GM18870 (cell line): ENCODE results near the gene IFTAP.
A peak's percentile ranks its signal among the peaks of the same experiment; 100 is the strongest.
"Not testable (repeated sequence)": the region's sequence is repeated elsewhere in the genome, so short reads cannot be mapped to it uniquely, and the experiment has no call there.

ENCODE experiments used
- ATAC-seq: cut with Tn5 transposase; IDR thresholded peaks from one replicate; pipeline ENCODE4 v1.9.1; 2021; ENCODE audit warnings: moderate library complexity; ENCODE audit not compliant: unreplicated experiment

The IFTAP gene

GRCh38 chr11:36635066-36635862 is 41.0 kb downstream of the IFTAP start:
- ATAC-seq, result no peak

GRCh38 chr11:36638556-36638955 is 44.3 kb downstream of the IFTAP start:
- ATAC-seq, result no peak

- no peak for ATAC-seq
These were observed 63.4 kb downstream of the IFTAP start for GRCh38 chr11:36657610-36658267.

GRCh38 chr11:36661359-36661758 is 67.1 kb downstream of the IFTAP start:
- ATAC-seq, result not testable (repeated sequence)

- no peak for ATAC-seq
These were observed 78.6 kb downstream of the IFTAP start for GRCh38 chr11:36672815-36673450.

GRCh38 chr11:36679547-36679946 is 85.2 kb downstream of the IFTAP start:
- ATAC-seq, result not testable (repeated sequence)

- ATAC-seq, result no peak
These were observed 89.5 kb downstream of the IFTAP start for GRCh38 chr11:36683818-36684217.

GRCh38 chr11:36684840-36685801 is 90.8 kb downstream of the IFTAP start:
- ATAC-seq, result no peak

GRCh38 chr11:36688132-36688531 is 93.8 kb downstream of the IFTAP start:
- ATAC-seq, result no peak

- ATAC-seq, result no peak
These were observed 94.4 kb downstream of the IFTAP start for GRCh38 chr11:36688571-36689291.

GRCh38 chr11:36689442-36689841 is 95.1 kb downstream of the IFTAP start:
- ATAC-seq, result no peak

- ATAC-seq, result no peak
These were observed 98.4 kb downstream of the IFTAP start for GRCh38 chr11:36692704-36693103.

GRCh38 chr11:36693139-36693843 is 99.0 kb downstream of the IFTAP start:
- no peak for ATAC-seq

GRCh38 chr11:36695111-36695510 is 100.8 kb downstream of the IFTAP start:
- ATAC-seq, result no peak

GRCh38 chr11:36695571-36695970 is 101.3 kb downstream of the IFTAP start:
- ATAC-seq, result no peak

GRCh38 chr11:36696550-36696949 is 102.2 kb downstream of the IFTAP start:
- ATAC-seq, result no peak

GRCh38 chr11:36699271-36699670 is 105.0 kb downstream of the IFTAP start:
- no peak for ATAC-seq

- no peak for ATAC-seq
These were observed 105.9 kb downstream of the IFTAP start for GRCh38 chr11:36700246-36700645.

GRCh38 chr11:36702330-36703054 is 108.2 kb downstream of the IFTAP start:
- peak; percentile 87 for ATAC-seq
